ENCODE measurements around the gene LRRC46.

The LRRC46 gene

GRCh38 chr17:47830396-47831002 lies 971 bp upstream of the LRRC46 start:
- DNase-seq (ENCODE audit: low spot score) = no peak

- DNase-seq (ENCODE audit: low spot score) = no peak
Measured at GRCh38 chr17:47831934-47832327, 461 bp downstream of the LRRC46 start.

GRCh38 chr17:47834756-47835155 lies 3.3 kb downstream of the LRRC46 start:
- no peak for DNase-seq (ENCODE audit: low spot score)

- DNase-seq (ENCODE audit: low spot score) = no peak
Measured at GRCh38 chr17:47836601-47837000, 5.1 kb downstream of the LRRC46 start.

GRCh38 chr17:47837401-47838039 lies 6.0 kb downstream of the LRRC46 start:
- DNase-seq (ENCODE audit: low spot score) = peak; percentile 66

GRCh38 chr17:47838636-47839035 lies 7.2 kb downstream of the LRRC46 start:
- DNase-seq (ENCODE audit: low spot score) = no peak

- no peak for DNase-seq (ENCODE audit: low spot score)
Measured at GRCh38 chr17:47839071-47839470, 7.6 kb downstream of the LRRC46 start.

GRCh38 chr17:47840001-47840741 lies 8.7 kb downstream of the LRRC46 start:
- DNase-seq (ENCODE audit: low spot score) = no peak

GRCh38 chr17:47840742-47841487 lies 9.4 kb downstream of the LRRC46 start, which contains the start of gene SCRN2:
SCRN2 (minus strand) TSS chr17:47841273; CDS start chr17:47840843, 430 bp downstream.
- DNase-seq (ENCODE audit: low spot score) = peak; percentile 90

- DNase-seq (ENCODE audit: low spot score) = no peak
Measured at GRCh38 chr17:47841488-47842291, 10.2 kb downstream of the LRRC46 start.

GRCh38 chr17:47843391-47843730 lies 11.9 kb downstream of the LRRC46 start:
- DNase-seq (ENCODE audit: low spot score) = no peak

GRCh38 chr17:47844227-47844626 lies 12.8 kb downstream of the LRRC46 start:
- no peak for DNase-seq (ENCODE audit: low spot score)

GRCh38 chr17:47844814-47845715 lies 13.6 kb downstream of the LRRC46 start:
- DNase-seq (ENCODE audit: low spot score) = no peak

- no peak for DNase-seq (ENCODE audit: low spot score)
Measured at GRCh38 chr17:47845716-47846075, 14.2 kb downstream of the LRRC46 start.

GRCh38 chr17:47846716-47847340 lies 15.4 kb downstream of the LRRC46 start:
- DNase-seq (ENCODE audit: low spot score) = no peak

- no peak for DNase-seq (ENCODE audit: low spot score)
Measured at GRCh38 chr17:47847341-47848197, 16.1 kb downstream of the LRRC46 start.

- no peak for DNase-seq (ENCODE audit: low spot score)
Measured at GRCh38 chr17:47848198-47848513, 16.7 kb downstream of the LRRC46 start.

GRCh38 chr17:47850373-47850691 lies 18.9 kb downstream of the LRRC46 start:
- DNase-seq (ENCODE audit: low spot score) = no peak

GRCh38 chr17:47850692-47851573 lies 19.5 kb downstream of the LRRC46 start, which contains the start of gene SP6:
SP6 (minus strand) TSS chr17:47851163; CDS start chr17:47848429, 2,734 bp downstream.
- peak; percentile 92 for DNase-seq (ENCODE audit: low spot score)

Data from kidney tubule cell (primary cell).